GM23338 (cell line): ENCODE results near the gene RASGRP1. TPM values are rescaled to one million over a fixed set of nuclear protein-coding genes. Genes with fewer than 3 reads are reported as not detected.

Source experiments
- ATAC-seq: fragments of 200-7000 bp; cut with Tn5 transposase; 3 replicates; pipeline ENCODE4 v1.9.1; 2020
- DNase-seq: peaks from one replicate; pipeline ENCODE4 v3.0.0-alpha.2; 2015; ENCODE audit warnings: low spot score
- H2AFZ ChIP-seq: fragments of 200-600 bp; sonication (generic); 2 replicates; pipeline ENCODE4 v1.8.0; 2016; ENCODE audit warnings: antibody characterized with exemption, mild to moderate bottlenecking, moderate library complexity
- H3F3A ChIP-seq: fragments of 200-600 bp; sonication (generic); replicated peaks from 2 replicates; pipeline ENCODE4 v1.8.0; 2017; ENCODE audit warnings: antibody characterized with exemption, mixed run types, low read depth
- H3K27ac ChIP-seq: fragments of 200-600 bp; sonication (generic); 2 replicates; pipeline ENCODE4 v1.6.1; 2016; ENCODE audit warnings: low read depth
- H3K27me3 ChIP-seq: fragments of 200-600 bp; sonication (generic); 2 replicates; pipeline ENCODE4 v1.8.0; 2016; ENCODE audit warnings: mild to moderate bottlenecking, mixed run types, moderate library complexity; ENCODE audit not compliant: insufficient read depth
- H3K36me3 ChIP-seq: fragments of 200-600 bp; sonication (generic); 2 replicates; pipeline ENCODE4 v1.8.0; 2016; ENCODE audit warnings: mild to moderate bottlenecking; ENCODE audit not compliant: insufficient read depth
- H3K4me1 ChIP-seq: fragments of 200-600 bp; sonication (generic); 2 replicates; pipeline ENCODE4 v1.8.0; 2016; ENCODE audit warnings: mild to moderate bottlenecking, moderate library complexity; ENCODE audit not compliant: insufficient read depth
- H3K4me2 ChIP-seq: fragments of 200-600 bp; sonication (generic); 2 replicates; pipeline ENCODE4 v1.7.1; 2017; ENCODE audit warnings: mixed run types
- H3K4me3 ChIP-seq: fragments of 200-600 bp; sonication (generic); 2 replicates; pipeline ENCODE4 v1.6.1; 2016; ENCODE audit warnings: mixed run types
- H3K79me2 ChIP-seq: fragments of 200-600 bp; sonication (generic); replicated peaks from 2 replicates; pipeline ENCODE4 v1.8.0; 2017; ENCODE audit warnings: mild to moderate bottlenecking; ENCODE audit not compliant: insufficient read depth
- H3K9me2 ChIP-seq: fragments of 200-600 bp; sonication (generic); 2 replicates; pipeline ENCODE4 v1.8.0; 2017; ENCODE audit not compliant: insufficient read depth
- H4K20me1 ChIP-seq: fragments of 200-600 bp; sonication (generic); replicated peaks from 2 replicates; pipeline ENCODE4 v1.8.0; 2017; ENCODE audit warnings: mild to moderate bottlenecking; ENCODE audit not compliant: insufficient read depth
- H3K27ac Mint-ChIP-seq: 2 replicates; pipeline ENCODE4 v1.8.0; 2020; ENCODE audit warnings: inconsistent platforms, mild to moderate bottlenecking, moderate library complexity, mixed read lengths
- H3K27me3 Mint-ChIP-seq: 3 replicates; pipeline ENCODE4 v1.8.0; 2022; ENCODE audit warnings: low read depth, mild to moderate bottlenecking, moderate library complexity, mixed read lengths, inconsistent platforms; ENCODE audit not compliant: insufficient read depth, poor library complexity
- H3K36me3 Mint-ChIP-seq: 3 replicates; pipeline ENCODE4 v1.8.0; 2021; ENCODE audit warnings: low read depth, mild to moderate bottlenecking, inconsistent platforms, moderate library complexity, mixed read lengths
- H3K4me1 Mint-ChIP-seq: 3 replicates; pipeline ENCODE4 v1.8.0; 2020; ENCODE audit warnings: mild to moderate bottlenecking, inconsistent platforms, mixed read lengths
- H3K4me3 Mint-ChIP-seq: 3 replicates; pipeline ENCODE4 v1.8.0; 2021; ENCODE audit warnings: moderate library complexity, mild to moderate bottlenecking, inconsistent platforms, mixed read lengths
- H3K9me3 Mint-ChIP-seq: 3 replicates; pipeline ENCODE4 v1.8.0; 2020; ENCODE audit warnings: moderate library complexity, mild to moderate bottlenecking, inconsistent platforms, mixed read lengths
- CREB1 ChIP-seq: fragments of 250-450 bp; sonication (Bioruptor Pico); IDR thresholded peaks from 2 replicates; pipeline ENCODE4 v1.5.0; 2020; ENCODE audit warnings: low read depth, mild to moderate bottlenecking, moderate library complexity
- ETS1 ChIP-seq: IDR thresholded peaks from 2 replicates; pipeline ENCODE4 v1.6.1; 2016; ENCODE audit warnings: antibody characterized with exemption
- EZH2phosphoT487 ChIP-seq: fragments of 200-600 bp; sonication (generic); IDR thresholded peaks from one replicate; pipeline ENCODE4 v1.8.1; 2018; ENCODE audit warnings: antibody characterized with exemption; ENCODE audit not compliant: unreplicated experiment
- JUNB ChIP-seq: IDR thresholded peaks from one replicate; pipeline ENCODE4 v1.6.1; 2016; ENCODE audit warnings: antibody characterized with exemption; ENCODE audit not compliant: unreplicated experiment
- NANOG ChIP-seq: IDR thresholded peaks from 2 replicates; pipeline ENCODE4 v1.6.1; 2016; ENCODE audit warnings: antibody characterized with exemption, borderline replicate concordance
- POLR2AphosphoS5 ChIP-seq: IDR thresholded peaks from 2 replicates; pipeline ENCODE4 v1.6.1; 2016; ENCODE audit warnings: antibody characterized with exemption, low read depth
- STAT1 ChIP-seq: IDR thresholded peaks from one replicate; pipeline ENCODE4 v1.6.1; 2016; ENCODE audit warnings: antibody characterized with exemption; ENCODE audit not compliant: unreplicated experiment
- ZNF114 ChIP-seq: fragments of 250-450 bp; sonication (Bioruptor Pico); IDR thresholded peaks from 2 replicates; pipeline ENCODE4 v1.5.0; 2020; ENCODE audit warnings: mild to moderate bottlenecking, moderate library complexity
- ZNF331 ChIP-seq: fragments of 250-450 bp; sonication (Bioruptor Pico); IDR thresholded peaks from 2 replicates; pipeline ENCODE4 v1.5.0; 2020; ENCODE audit warnings: low read depth, mild to moderate bottlenecking, moderate library complexity
- polyA plus RNA-seq: library from polyadenylated mRNA; unstranded; fragments of >200 nt; fragmentation: Nextera tagmentation; extraction: Ambion mirVana; gene quantifications from 2 replicates; pipeline ENCODE4 v1.2.1, GENCODE V29; 2016
- total RNA-seq: library from RNA; depleted of rRNA; stranded (reverse); fragments of >200 nt; shearing (Covaris generic); gene quantifications from 2 replicates; pipeline ENCODE4 v1.2.3, GENCODE V29; 2014
- TF ChIP-seq, protein P1 (sequence below): IDR thresholded peaks from one replicate; pipeline ENCODE4 v1.6.1; 2018; ENCODE audit warnings: antibody characterized with exemption; ENCODE audit not compliant: unreplicated experiment
- TF ChIP-seq, protein P2 (sequence below), 2 experiments: fragments of 200-600 bp in 1 of 2; sonication (generic) in 1 of 2; conservative IDR thresholded peaks; 2 replicates each; pipeline versions ENCODE4 v1.5.1 to v1.6.1; 2016 to 2017; ENCODE audit warnings: antibody characterized with exemption in 2 of 2, low read depth in 2 of 2, mild to moderate bottlenecking in 2 of 2, moderate library complexity in 1 of 2

Gene RASGRP1
- total and polyA plus RNA-seq, 2 experiments from 2014 or later = 1.1 to 1.2 TPM

- no peak for TF ChIP-seq STAT1
- TF ChIP-seq POLR2AphosphoS5 = no peak
- TF ChIP-seq CREB1 (CRISPR knock-in tag) = no peak
- TF ChIP-seq, protein P1, sequence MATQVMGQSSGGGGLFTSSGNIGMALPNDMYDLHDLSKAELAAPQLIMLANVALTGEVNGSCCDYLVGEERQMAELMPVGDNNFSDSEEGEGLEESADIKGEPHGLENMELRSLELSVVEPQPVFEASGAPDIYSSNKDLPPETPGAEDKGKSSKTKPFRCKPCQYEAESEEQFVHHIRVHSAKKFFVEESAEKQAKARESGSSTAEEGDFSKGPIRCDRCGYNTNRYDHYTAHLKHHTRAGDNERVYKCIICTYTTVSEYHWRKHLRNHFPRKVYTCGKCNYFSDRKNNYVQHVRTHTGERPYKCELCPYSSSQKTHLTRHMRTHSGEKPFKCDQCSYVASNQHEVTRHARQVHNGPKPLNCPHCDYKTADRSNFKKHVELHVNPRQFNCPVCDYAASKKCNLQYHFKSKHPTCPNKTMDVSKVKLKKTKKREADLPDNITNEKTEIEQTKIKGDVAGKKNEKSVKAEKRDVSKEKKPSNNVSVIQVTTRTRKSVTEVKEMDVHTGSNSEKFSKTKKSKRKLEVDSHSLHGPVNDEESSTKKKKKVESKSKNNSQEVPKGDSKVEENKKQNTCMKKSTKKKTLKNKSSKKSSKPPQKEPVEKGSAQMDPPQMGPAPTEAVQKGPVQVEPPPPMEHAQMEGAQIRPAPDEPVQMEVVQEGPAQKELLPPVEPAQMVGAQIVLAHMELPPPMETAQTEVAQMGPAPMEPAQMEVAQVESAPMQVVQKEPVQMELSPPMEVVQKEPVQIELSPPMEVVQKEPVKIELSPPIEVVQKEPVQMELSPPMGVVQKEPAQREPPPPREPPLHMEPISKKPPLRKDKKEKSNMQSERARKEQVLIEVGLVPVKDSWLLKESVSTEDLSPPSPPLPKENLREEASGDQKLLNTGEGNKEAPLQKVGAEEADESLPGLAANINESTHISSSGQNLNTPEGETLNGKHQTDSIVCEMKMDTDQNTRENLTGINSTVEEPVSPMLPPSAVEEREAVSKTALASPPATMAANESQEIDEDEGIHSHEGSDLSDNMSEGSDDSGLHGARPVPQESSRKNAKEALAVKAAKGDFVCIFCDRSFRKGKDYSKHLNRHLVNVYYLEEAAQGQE = no peak
- no peak for TF ChIP-seq ZNF114
- no peak for TF ChIP-seq JUNB
These were observed 5.5 kb downstream of the RASGRP1 start (continued) for GRCh38 chr15:38559131-38559530.

- H3K9me3 Mint-ChIP-seq = no peaks in the 10 kb centered on the region
- TF ChIP-seq CREB1 (CRISPR knock-in tag) = no peak
- no peak for TF ChIP-seq ETS1
- no peak for TF ChIP-seq EZH2phosphoT487
- no peak for TF ChIP-seq NANOG
- no peak for TF ChIP-seq STAT1
- no peak for TF ChIP-seq POLR2AphosphoS5
- no peak for TF ChIP-seq ZNF331
- TF ChIP-seq JUNB = no peak
- TF ChIP-seq, protein P1 = no peak
- TF ChIP-seq, protein P2, sequence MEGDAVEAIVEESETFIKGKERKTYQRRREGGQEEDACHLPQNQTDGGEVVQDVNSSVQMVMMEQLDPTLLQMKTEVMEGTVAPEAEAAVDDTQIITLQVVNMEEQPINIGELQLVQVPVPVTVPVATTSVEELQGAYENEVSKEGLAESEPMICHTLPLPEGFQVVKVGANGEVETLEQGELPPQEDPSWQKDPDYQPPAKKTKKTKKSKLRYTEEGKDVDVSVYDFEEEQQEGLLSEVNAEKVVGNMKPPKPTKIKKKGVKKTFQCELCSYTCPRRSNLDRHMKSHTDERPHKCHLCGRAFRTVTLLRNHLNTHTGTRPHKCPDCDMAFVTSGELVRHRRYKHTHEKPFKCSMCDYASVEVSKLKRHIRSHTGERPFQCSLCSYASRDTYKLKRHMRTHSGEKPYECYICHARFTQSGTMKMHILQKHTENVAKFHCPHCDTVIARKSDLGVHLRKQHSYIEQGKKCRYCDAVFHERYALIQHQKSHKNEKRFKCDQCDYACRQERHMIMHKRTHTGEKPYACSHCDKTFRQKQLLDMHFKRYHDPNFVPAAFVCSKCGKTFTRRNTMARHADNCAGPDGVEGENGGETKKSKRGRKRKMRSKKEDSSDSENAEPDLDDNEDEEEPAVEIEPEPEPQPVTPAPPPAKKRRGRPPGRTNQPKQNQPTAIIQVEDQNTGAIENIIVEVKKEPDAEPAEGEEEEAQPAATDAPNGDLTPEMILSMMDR (conservative IDR thresholded peaks at IDR 0.05; ENCODE audit: low read depth in 2 of 2) = no peak
These were observed 6.1 kb downstream of the RASGRP1 start for GRCh38 chr15:38558372-38559059.

More at GRCh38 chr15:38558372-38559059, 6.1 kb downstream of the RASGRP1 start:
- no peaks in the 10 kb centered on the region for H4K20me1 ChIP-seq
- ATAC-seq (no peak; the same call in 1 of the 3 replicates), DNase-seq (no peak)
- H3K79me2 ChIP-seq = no peaks in the 10 kb centered on the region
- H3K27me3 ChIP-seq = peaks cover 12% of the 10 kb centered on the region
- H3K27ac ChIP-seq = no peak overlapping the region
- H3K9me2 ChIP-seq = no peaks in the 10 kb centered on the region
- H3K4me1 ChIP-seq = no peaks in the 10 kb centered on the region
- no peak overlapping the region for H2AFZ ChIP-seq
- no peaks in the 10 kb centered on the region for H3K36me3 ChIP-seq
- H3F3A ChIP-seq = no peaks in the 10 kb centered on the region
- Mint-ChIP-seq H3K4me3 (no peak overlapping the region), H3K36me3 (no peaks in the 10 kb centered on the region), H3K4me1 (peaks cover 3% of the 10 kb centered on the region; the same call in 2 of the 3 replicates), H3K27me3 (peaks cover 3% of the 10 kb centered on the region), H3K27ac (no peak overlapping the region)
- no peak overlapping the region for H3K4me3 ChIP-seq
- no peak overlapping the region for H3K4me2 ChIP-seq
